HT1080 (cell line): ENCODE measurements around the gene POLR2H. TPM values are rescaled to one million over a fixed set of nuclear protein-coding genes. Genes with fewer than 3 reads are reported as not detected.

Experiments
- DNase-seq: peaks from one replicate; pipeline ENCODE4 v3.0.0-alpha.2; 2015; ENCODE audit warnings: low read depth
- total RNA-seq: library from RNA; depleted of rRNA; stranded (reverse); fragments of >200 nt; shearing (Covaris generic); gene quantifications from 2 replicates; pipeline ENCODE4 v1.2.3, GENCODE V29; 2014

POLR2H gene
- total RNA-seq, 1 experiment from 2014 or later = 327 TPM

- no peak for DNase-seq
These were observed 9.2 kb upstream of the POLR2H start for GRCh38 chr3:184352149-184352785.

- no peak for DNase-seq
These were observed 8.5 kb upstream of the POLR2H start for GRCh38 chr3:184352897-184353545.

DNA sequence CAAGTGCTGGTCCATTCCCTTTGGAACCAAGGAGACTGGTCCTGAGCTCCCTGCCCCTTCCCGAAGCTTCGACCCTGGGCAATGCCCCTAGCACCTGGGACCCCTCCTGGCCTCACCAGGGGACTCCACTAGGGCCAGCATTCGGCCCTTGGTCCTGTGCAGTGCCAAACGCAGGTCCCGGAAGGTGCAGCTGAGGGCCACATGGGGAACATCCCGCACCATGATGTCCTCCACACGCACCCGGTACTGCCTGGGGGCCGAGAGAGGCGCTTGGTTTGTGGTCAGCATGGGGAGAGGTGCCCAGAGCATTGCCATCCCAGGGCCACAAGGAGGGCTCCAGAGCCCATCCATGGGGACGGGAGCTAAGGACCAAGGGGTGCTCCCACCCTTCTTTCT, 8.0 kb upstream of the POLR2H start:
- DNase-seq = no peak

- peak; percentile 61 for DNase-seq
These were observed 7.3 kb upstream of the POLR2H start for GRCh38 chr3:184354121-184354728.

GRCh38 chr3:184354754-184355153, 6.8 kb upstream of the POLR2H start:
- no peak for DNase-seq

DNA sequence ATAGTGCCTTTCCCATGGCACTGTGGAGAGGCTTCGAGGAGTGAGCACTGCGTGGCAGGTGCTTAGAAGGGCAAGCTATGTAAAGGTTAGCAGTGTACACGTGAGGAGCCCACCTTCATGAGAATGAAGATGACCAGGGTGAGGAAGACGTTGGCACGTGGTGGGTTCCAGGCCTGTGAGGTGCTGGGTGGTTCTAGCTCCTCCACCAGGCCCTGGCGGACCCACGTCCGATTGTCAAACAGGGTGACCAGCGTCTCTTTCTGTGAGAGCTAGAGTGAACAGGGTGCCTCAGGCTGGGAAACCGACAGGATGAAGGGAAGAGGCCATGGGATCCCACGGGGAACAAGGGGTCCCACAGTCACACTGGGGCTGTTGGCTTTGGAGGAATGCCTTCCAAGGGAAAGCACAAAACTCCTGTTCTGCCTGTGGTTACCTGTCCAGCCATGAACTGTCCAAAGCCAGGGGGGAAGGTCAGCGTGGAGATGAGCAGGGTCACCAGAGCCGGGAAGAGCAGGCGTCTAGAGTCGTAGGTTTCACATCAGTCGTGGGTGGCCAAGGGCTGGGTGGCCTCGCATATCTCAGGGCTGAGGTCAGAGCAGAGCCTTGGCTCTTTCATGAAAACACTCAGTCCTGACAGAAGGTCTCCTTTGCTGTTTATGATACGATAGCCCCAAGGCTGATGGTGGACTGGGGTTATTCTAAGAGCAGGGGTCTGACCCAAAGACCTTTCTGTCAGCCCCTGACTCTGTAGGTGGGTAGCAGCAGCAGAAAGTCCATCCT, 6.1 kb upstream of the POLR2H start:
- no peak for DNase-seq

DNA sequence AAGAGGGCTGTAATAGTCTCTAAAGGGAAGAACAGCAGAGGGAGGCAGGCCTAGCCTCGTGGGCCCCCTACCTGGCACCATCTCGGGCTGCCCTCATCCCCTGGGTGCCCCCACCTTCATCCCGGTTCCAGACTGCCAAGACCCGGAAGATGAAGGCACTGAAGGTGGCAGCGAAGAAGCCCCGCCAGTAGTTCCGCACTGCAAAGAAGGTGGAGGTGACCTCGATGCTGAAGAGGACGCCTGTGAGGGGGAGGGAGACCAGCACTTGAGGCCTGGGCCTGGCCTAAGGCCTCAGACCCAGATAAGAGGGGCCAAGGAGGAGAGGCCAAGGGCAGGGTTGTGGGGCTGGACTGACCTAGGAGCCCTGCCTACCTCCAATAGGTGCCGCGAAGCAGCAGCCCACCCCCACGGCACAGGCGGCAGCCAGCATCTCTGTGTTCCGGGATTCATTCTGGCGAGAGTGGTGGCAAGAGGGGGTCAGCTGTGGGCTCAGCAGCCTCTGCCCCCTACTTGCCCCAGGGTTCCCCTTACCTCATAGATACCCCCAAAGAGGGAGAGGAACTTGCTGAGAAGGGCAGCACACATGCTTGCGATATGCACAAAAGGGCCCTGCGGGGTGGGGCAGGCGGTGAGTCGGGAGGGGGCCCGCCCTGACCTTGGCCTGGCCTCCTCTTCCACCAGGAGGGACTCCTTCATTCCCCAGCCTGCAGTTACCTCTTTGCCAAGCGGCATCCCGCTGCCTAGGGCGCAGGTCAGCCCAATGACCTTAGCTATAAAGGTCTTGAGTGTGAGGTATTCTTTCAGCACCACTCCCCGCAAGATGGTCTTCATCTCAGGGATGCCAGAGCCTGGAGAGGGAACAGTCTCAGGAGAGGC, 4.0 kb upstream of the POLR2H start:
- DNase-seq = no peak

DNA sequence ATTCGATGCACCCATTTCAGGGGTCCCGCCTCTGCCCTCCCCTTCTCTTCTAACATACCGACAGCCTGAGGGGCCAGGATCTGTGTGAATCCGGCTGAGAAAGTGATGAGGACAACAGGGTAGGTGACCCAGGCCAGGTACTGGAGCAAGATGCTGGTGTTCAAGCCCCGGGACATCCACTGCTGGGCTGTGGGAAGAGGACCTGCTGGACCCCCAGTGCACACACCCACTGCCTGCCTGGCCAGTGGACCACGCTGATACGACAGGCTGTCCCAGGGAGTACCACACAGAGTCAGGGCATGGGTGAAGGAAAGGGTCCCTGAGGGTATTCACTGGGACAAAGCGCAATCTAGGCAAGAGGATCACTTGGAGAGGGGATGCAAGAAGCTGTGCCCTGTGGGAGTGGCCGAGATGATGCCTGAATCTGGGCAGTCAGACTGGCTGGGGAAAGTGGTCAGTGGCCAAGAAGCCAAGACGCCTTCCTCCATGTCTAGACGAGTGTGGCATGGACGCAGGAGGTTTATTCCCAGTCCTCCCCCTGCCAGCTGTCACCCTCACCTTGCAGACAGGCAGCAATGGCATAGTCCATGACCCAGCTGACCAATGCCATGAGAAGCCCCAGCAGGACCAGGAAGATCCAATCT, 3.3 kb upstream of the POLR2H start:
- DNase-seq = no peak

GRCh38 chr3:184358921-184359350, 2.6 kb upstream of the POLR2H start:
- no peak for DNase-seq

DNA sequence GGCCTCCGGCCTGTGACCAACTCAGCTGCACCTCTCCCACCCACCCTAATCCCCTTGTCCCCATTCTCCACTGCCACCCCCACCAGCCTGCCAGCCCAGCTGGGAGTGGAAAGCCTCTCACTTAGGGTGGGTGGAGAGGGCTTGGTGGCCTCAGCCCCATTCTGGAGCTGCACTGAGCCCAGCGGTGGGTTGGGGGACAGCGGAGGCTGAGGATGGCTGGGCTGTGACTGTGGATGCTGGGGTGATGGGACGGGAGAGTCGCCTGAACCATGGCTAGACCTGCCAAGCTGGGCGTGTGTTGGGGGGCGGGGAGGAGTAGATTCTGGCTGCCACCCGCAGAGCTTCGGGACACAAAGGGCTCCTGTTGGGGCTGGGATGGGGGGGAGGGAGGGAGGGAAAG, 1.9 kb upstream of the POLR2H start:
- DNase-seq = no peak

DNA sequence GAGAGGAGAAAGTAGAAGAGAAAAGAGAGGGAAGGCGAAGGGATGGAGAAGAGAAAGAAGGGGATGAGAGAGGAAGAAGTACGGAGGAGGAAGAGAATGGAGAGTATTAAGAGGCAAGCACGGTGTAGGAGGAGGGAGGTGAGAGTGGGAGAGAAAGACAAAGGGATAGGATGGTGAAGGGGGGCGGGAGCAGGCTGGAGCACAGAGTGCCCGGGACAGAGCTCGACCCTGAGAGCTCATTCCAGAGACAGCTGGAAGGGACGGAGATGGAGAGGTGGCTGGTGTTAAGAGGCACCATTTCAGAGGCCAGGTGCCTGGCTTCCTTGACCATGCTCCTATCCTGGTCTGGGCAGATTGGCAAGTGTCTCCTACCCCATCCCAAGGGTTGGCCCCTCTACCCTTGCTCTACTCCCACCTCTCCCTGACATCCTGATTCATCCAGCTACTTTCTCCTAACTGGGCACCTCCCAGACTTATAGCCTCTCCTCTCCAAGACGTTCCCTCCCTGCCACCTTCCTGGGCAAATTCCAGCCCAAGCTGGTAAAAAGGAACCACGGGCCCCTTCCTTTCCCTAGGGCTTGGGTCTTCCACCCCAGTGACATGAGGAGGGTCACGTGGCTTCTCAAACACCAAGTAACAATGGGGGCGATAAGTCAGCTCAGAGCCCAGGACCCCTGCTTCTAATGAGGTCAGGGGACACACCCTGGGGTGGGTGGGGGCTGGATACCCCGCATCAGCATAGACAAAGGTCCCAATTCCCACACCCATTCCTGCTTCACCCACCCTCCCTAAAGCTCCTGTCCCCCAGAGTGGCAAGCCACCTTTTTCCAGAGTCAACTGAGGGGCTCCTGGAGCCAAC, 1.2 kb upstream of the POLR2H start:
- DNase-seq = no peak

DNA sequence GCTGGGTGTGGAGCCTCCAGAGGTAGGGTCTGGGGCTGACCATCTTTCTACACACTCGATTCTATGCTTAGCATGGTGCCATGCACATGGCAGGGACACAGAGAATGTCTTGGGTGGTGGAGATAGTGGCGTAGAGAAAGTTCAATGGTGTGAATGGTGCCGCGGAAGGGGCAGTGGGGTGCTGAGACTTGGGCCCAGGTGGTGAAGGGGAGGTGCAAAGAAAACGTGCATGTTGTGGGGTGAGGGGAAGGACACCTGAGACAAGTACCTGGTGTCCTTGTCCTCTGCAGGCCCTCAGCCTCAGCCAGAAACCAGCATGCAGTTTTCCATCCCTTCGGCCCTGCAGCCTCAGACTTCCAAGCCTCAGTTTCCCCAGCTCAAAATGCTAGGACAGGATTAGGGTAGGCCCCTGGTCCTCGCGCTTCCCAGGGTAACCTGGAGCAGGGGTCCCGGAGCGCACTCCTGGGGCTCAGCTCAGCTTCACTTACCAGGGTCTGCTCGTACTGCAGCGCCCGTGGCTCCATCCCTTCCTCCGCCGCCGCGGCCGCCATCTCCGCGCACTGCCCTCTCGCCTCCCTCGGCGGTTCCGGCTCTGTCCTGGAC, 480 bp upstream of the POLR2H start:
- no peak for DNase-seq

DNA sequence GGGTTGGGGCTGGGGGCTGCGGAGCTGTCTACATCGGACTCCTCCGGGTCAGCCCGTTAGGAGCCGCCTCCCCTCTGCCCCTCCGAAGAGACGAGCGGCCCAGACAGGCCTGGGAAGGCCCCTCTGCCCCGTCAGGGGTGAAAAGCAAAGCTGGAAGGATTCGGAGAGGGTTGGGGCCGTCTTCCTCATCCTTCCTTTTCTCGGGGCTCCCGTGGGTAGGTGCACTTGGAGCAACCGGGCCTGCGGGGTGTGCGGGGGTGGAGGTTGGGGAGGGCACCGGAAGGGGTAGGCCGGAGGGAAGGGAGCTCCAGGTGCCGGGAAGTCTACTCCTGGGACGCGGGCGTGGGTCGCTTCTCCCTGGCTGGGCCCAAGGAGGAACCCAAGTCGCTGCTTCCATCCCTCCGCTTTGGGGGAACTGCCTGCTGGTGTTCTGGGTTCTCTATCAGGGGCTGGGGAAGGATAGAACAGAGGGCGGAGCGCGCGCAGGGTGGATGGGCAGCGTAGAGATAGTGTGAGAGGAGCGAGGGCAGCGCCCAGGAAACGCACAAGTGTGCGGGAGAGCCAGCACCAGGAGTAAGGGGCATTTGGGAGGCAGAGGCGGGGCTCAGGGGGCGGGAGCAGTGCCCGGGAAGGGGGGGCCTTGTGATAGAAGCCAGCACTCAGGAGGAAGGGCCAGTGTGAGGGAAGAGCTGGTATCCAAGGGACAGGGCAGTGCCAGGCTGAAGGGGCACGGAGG, 590 bp downstream of the POLR2H start:
- DNase-seq = peak; percentile 71

DNA sequence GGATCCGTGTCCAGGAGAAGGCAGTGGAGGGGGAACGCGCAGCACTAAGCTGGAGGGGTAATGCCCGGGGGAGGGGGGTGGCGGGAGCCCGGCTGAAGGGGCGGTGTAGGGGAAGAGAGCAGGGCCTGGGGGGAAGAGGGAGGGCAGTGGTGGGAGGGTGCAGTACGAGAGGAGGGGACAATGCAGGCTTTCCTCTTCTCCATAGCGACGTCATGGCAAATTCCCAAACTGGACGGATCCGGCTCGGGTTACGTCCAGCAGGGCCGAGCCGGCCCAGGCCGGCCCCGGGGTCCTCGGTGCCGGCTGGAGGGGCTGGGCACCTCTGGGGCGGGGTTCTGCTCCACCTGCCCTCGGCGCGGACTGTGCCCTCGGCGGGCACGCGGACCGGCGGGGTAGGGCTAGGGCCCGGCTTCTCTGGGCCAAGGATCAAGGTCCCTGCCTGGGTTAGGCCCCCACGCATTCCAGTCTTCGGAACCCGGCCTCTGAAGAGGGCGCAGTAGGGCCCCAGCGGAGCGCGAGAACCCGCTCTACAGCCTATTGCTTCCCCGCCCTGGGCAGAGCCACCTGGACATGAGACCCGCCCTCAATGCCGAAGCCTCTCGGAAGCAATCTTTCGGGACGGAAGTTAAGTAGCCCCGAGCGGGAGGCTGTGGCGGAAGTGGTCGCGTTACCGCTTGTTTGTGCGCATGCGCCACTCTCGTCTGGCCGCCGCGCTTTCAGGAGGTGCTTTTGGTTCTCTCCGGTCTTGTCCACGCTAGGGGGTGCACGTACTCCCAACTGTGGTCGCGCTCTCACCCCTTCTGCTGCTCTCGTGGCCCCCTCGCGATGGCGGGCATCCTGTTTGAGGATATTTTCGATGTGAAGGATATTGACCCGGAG, 1.4 kb downstream of the POLR2H start:
- peak; percentile 99 for DNase-seq

DNA sequence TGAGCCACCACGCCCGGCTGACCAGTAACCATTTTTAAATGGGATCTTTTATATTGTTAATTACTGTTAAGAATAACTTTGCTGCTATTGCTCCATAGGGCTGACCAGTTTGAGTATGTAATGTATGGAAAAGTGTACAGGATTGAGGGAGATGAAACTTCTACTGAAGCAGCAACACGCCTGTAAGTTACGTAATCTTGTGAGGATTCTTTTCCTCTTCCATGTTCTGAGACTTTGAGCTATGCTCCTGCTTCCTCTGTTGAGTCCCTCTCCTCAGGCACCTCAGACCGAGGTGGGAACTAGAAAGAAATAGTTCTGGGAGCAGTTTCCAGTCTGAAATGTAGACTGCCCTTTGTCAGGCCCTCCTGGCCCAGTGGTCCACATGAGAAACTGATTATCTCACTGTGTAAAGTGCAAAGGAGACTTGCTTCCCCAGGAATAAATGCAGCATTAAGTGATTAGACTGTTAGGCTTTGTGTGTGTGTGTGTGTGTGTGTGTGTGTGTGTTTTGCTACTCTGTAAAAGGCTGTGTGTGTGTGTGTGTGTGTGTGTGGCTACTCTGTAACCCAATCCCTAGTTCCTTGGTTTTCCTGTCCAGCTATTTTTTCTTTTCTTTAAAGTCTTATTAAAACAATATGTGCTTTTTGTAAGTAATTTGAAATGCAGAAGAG, 5.2 kb downstream of the POLR2H start:
- DNase-seq = peak; percentile 34

DNA sequence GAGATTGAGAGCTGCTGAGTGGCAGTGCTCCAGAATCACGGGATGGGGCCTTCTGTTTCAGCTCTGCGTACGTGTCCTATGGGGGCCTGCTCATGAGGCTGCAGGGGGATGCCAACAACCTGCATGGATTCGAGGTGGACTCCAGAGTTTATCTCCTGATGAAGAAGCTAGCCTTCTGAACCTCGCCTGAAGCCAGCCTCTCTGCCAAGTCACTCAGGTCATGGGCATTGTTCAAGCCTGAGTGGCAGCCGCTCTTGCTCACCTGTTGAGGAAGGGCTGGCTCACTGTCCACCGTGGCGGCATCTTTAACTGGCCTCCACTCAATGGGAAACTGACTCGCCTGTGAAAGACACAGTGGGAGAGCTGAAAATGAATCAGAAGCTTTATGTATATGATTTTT, 6.6 kb downstream of the POLR2H start:
- DNase-seq = no peak
